Measurements from ENCODE around the gene CEP97. TPM values are rescaled to one million over a fixed set of nuclear protein-coding genes. Genes with fewer than 3 reads are reported as not detected.
"Not testable (repeated sequence)": the region's sequence is repeated elsewhere in the genome, so short reads cannot be mapped to it uniquely, and the experiment has no call there.

The CEP97 gene
- total and polyA plus RNA-seq, 4 donors: 1.6 to 11.9 (median 5.7) TPM

DNA sequence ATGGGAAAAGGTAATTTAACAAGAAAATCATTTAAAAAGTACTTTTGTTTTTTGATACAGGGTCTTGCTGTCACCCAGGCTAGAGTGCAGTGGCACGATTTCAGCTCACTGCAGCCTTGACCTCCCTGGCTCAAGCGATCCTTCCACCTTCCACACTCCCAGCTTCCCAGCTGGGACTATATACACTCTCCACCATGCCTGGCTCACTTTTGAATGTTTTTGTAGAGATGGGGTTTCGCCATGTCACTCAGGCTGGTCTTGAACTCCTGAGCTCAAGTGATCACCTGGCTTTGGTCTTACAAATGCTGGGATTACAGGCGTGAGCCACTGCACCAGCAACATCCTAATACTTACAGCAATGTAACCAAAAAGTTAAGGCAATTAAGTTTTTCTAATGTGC, 43.9 kb upstream of the CEP97 start:
- peaks cover 0 to 7% of the 10 kb centered on the region in 2 donors for H3K36me3 ChIP-seq (ENCODE audit: control insufficient read depth in 1 of 2, insufficient read depth in 2 of 2, low read length in 1 of 2)
- DNase-seq: no peak
- H3K4me3 ChIP-seq (ENCODE audit: low read length in 2 of 2): no peak overlapping the region
- intact Hi-C loops (cut with DNase I): no loop called here
- 90% methylated on average over 4 of the region's 4 CpGs for WGBS, 2 donors
- no peaks in the 10 kb centered on the region for H3K27me3 ChIP-seq (ENCODE audit: control insufficient read depth in 1 of 2, insufficient read depth in 2 of 2, low read length in 1 of 2)
- peaks cover 0 to 2% of the 10 kb centered on the region in 2 donors for H3K4me1 ChIP-seq (ENCODE audit: control insufficient read depth in 1 of 2, insufficient read depth in 2 of 2, low read length in 2 of 2)
- no peak for ATAC-seq (ENCODE audit: low FRiP score)
- no peak overlapping the region for H3K27ac ChIP-seq (ENCODE audit: low read depth in 1 of 2, low read length in 2 of 2)
- no peaks in the 10 kb centered on the region for H3K9me3 ChIP-seq (ENCODE audit: control insufficient read depth, low read length)

DNA sequence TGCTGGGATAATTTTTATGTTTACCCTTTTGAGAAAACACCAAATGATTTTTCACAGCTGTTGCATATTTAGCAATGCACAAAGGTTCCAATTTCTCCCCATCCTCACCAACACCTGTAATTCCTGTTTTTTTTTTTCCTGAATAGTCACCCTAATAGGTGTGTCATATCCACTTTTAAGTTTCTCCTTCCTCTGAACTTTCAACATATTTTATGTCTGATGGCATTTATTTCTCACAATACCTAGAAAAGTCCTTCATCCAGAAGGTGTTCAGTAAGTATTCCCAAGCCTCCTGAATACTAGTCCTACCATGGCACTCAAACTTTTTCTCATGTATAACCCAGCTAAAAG, 39.4 kb upstream of the CEP97 start:
- intact Hi-C loops (cut with DNase I): no loop called here
- no peaks in the 10 kb centered on the region for H3K9me3 ChIP-seq (ENCODE audit: control insufficient read depth, low read length)
- H3K4me3 ChIP-seq (ENCODE audit: low read length in 2 of 2): peak overlapping the region; percentile 73 to 75
- no peaks in the 10 kb centered on the region for H3K27me3 ChIP-seq (ENCODE audit: control insufficient read depth in 1 of 2, insufficient read depth in 2 of 2, low read length in 1 of 2)
- ATAC-seq (ENCODE audit: low FRiP score): no peak
- peaks cover 0 to 2% of the 10 kb centered on the region in 2 donors for H3K4me1 ChIP-seq (ENCODE audit: control insufficient read depth in 1 of 2, insufficient read depth in 2 of 2, low read length in 2 of 2)
- no peak for DNase-seq
- H3K36me3 ChIP-seq (ENCODE audit: control insufficient read depth in 1 of 2, insufficient read depth in 2 of 2, low read length in 1 of 2): peaks cover 0 to 7% of the 10 kb centered on the region in 2 donors
- H3K27ac ChIP-seq (ENCODE audit: low read depth in 1 of 2, low read length in 2 of 2): no peak overlapping the region

GRCh38 chr3:101685870-101686307, 38.5 kb upstream of the CEP97 start:
- Histone ChIP-seq H3K9me3 (ENCODE audit: control insufficient read depth, low read length) (no peaks in the 10 kb centered on the region), H3K27me3 (ENCODE audit: control insufficient read depth in 1 of 2, insufficient read depth in 2 of 2, low read length in 1 of 2) (no peaks in the 10 kb centered on the region), H3K4me1 (ENCODE audit: control insufficient read depth in 1 of 2, insufficient read depth in 2 of 2, low read length in 2 of 2) (peaks cover 0 to 2% of the 10 kb centered on the region in 2 donors), H3K4me3 (ENCODE audit: low read length in 2 of 2) (peak overlapping the region; percentile 73 to 75), H3K27ac (ENCODE audit: low read depth in 1 of 2, low read length in 2 of 2) (peak overlapping the region; percentile 96), H3K36me3 (ENCODE audit: control insufficient read depth in 1 of 2, insufficient read depth in 2 of 2, low read length in 1 of 2) (peaks cover 0 to 4% of the 10 kb centered on the region in 2 donors)
- DNase-seq (no peak), ATAC-seq (ENCODE audit: low FRiP score) (peak; percentile 26)
- intact Hi-C loops (cut with DNase I): loop anchor here in 1 of 2 donors (1.0 kb wide), 1 partner anchor 10 kb away; no protein-coding TSS in a partner anchor
- 2 to 3% methylated on average over 11 of the region's 11 CpGs for WGBS, 2 donors

- H3K4me1 ChIP-seq (ENCODE audit: control insufficient read depth in 1 of 2, insufficient read depth in 2 of 2, low read length in 2 of 2): peaks cover 0 to 2% of the 10 kb centered on the region in 2 donors
These were observed 37.1 kb upstream of the CEP97 start for GRCh38 chr3:101687142-101687931.

DNA sequence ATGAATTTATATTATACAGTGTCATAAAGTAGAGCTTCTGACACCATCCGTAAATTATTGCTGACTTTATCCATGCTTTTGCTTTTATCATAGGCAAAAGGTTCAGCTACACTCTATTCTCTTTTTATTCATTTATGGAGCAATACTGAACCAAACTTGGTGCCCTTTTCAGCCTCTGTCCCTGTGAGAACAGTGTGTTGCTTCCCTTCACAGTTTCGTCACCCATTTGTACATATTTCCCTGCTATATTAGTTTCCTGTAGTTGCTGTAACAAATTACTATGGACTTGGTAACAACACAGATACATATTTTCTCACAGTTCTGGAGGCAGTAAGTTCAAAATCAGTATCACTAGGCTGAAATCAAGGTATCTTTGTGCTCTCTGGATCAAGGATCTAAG, 35.1 kb upstream of the CEP97 start:
- intact Hi-C loops (cut with DNase I): no loop called here
- DNase-seq (no peak), ATAC-seq (ENCODE audit: low FRiP score) (no peak)
- Histone ChIP-seq H3K27me3 (ENCODE audit: control insufficient read depth in 1 of 2, insufficient read depth in 2 of 2, low read length in 1 of 2) (no peaks in the 10 kb centered on the region), H3K27ac (ENCODE audit: low read depth in 1 of 2, low read length in 2 of 2) (no peak overlapping the region), H3K36me3 (ENCODE audit: control insufficient read depth in 1 of 2, insufficient read depth in 2 of 2, low read length in 1 of 2) (peaks cover 0 to 3% of the 10 kb centered on the region in 2 donors), H3K9me3 (ENCODE audit: control insufficient read depth, low read length) (no peaks in the 10 kb centered on the region), H3K4me3 (ENCODE audit: low read length in 2 of 2) (no peak overlapping the region), H3K4me1 (ENCODE audit: control insufficient read depth in 1 of 2, insufficient read depth in 2 of 2, low read length in 2 of 2) (peaks cover 0 to 2% of the 10 kb centered on the region in 2 donors)
- 77 to 84% methylated on average over 2 of the region's 2 CpGs for WGBS, 2 donors

More at GRCh38 chr3:101687142-101687931, 37.1 kb upstream of the CEP97 start:
- intact Hi-C loops (cut with DNase I): no loop called here
- WGBS, 2 donors: 31 to 46% methylated on average over 25 of the region's 25 CpGs
- peaks cover 0 to 4% of the 10 kb centered on the region in 2 donors for H3K36me3 ChIP-seq (ENCODE audit: control insufficient read depth in 1 of 2, insufficient read depth in 2 of 2, low read length in 1 of 2)
- no peaks in the 10 kb centered on the region for H3K9me3 ChIP-seq (ENCODE audit: control insufficient read depth, low read length)
- H3K27me3 ChIP-seq (ENCODE audit: control insufficient read depth in 1 of 2, insufficient read depth in 2 of 2, low read length in 1 of 2): no peaks in the 10 kb centered on the region
- peak; percentile 3 for ATAC-seq (ENCODE audit: low FRiP score)
- peak overlapping the region; percentile 35 to 52 for H3K27ac ChIP-seq (ENCODE audit: low read depth in 1 of 2, low read length in 2 of 2)
- H3K4me3 ChIP-seq (ENCODE audit: low read length in 2 of 2): peak overlapping the region; percentile 25 to 50
- peak in 1 of 2 donors; percentile 60 for DNase-seq

DNA sequence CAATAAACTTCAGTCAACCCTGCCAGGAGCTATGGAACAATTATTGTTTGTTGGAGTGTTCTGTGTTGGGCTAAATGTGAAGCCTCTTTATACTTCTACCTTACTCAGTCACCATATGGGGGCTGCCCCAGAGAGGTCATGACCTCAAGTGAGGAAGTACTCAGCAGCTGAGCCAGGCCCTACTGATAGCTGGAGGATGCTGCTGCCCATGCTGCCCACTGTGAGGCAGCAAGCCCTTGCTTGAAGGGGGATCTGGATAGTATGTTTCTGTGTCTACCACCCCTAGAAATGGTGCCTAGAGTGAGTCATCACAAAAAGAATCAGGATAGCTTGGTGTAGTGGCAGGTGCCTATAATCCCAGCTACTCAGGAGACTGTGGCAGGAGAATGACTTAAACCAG, 33.4 kb upstream of the CEP97 start:
- H3K4me3 ChIP-seq (ENCODE audit: low read length in 2 of 2): no peak overlapping the region
- intact Hi-C loops (cut with DNase I): no loop called here
- DNase-seq (no peak), ATAC-seq (ENCODE audit: low FRiP score) (no peak)
- H3K27ac ChIP-seq (ENCODE audit: low read depth in 1 of 2, low read length in 2 of 2): no peak overlapping the region
- no peaks in the 10 kb centered on the region for H3K36me3 ChIP-seq (ENCODE audit: control insufficient read depth in 1 of 2, insufficient read depth in 2 of 2, low read length in 1 of 2)
- H3K27me3 ChIP-seq (ENCODE audit: control insufficient read depth in 1 of 2, insufficient read depth in 2 of 2, low read length in 1 of 2): no peaks in the 10 kb centered on the region
- no peaks in the 10 kb centered on the region for H3K4me1 ChIP-seq (ENCODE audit: control insufficient read depth in 1 of 2, insufficient read depth in 2 of 2, low read length in 2 of 2)
- H3K9me3 ChIP-seq (ENCODE audit: control insufficient read depth, low read length): no peaks in the 10 kb centered on the region

GRCh38 chr3:101691685-101692671, 32.4 kb upstream of the CEP97 start:
- H3K4me3 ChIP-seq (ENCODE audit: low read length in 2 of 2); H3K36me3 ChIP-seq (ENCODE audit: control insufficient read depth in 1 of 2, insufficient read depth in 2 of 2, low read length in 1 of 2); DNase-seq; ATAC-seq (ENCODE audit: low FRiP score); H3K27ac ChIP-seq (ENCODE audit: low read depth in 1 of 2, low read length in 2 of 2); H3K9me3 ChIP-seq (ENCODE audit: control insufficient read depth, low read length); intact Hi-C loops (cut with DNase I); H3K27me3 ChIP-seq (ENCODE audit: control insufficient read depth in 1 of 2, insufficient read depth in 2 of 2, low read length in 1 of 2); H3K4me1 ChIP-seq (ENCODE audit: control insufficient read depth in 1 of 2, insufficient read depth in 2 of 2, low read length in 2 of 2): not testable (repeated sequence)
- 69 to 72% methylated on average over 12 to 14 of the region's 15 CpGs for WGBS, 2 donors

- ATAC-seq (ENCODE audit: low FRiP score); H3K27ac ChIP-seq (ENCODE audit: low read depth in 1 of 2, low read length in 2 of 2); H3K36me3 ChIP-seq (ENCODE audit: control insufficient read depth in 1 of 2, insufficient read depth in 2 of 2, low read length in 1 of 2); DNase-seq; H3K27me3 ChIP-seq (ENCODE audit: control insufficient read depth in 1 of 2, insufficient read depth in 2 of 2, low read length in 1 of 2); H3K4me1 ChIP-seq (ENCODE audit: control insufficient read depth in 1 of 2, insufficient read depth in 2 of 2, low read length in 2 of 2); H3K9me3 ChIP-seq (ENCODE audit: control insufficient read depth, low read length); intact Hi-C loops (cut with DNase I); H3K4me3 ChIP-seq (ENCODE audit: low read length in 2 of 2): not testable (repeated sequence)
- 77 to 81% methylated on average over 13 of the region's 13 CpGs for WGBS, 2 donors
These were observed 30.9 kb upstream of the CEP97 start for GRCh38 chr3:101693540-101693939.
